ENCODE data around the gene GRK5.

The GRK5 gene

GRCh38 chr10:119198438-119198837 lies 8.9 kb upstream of the GRK5 start:
- no peak for DNase-seq (ENCODE audit: low read depth in 2 of 2)

GRCh38 chr10:119199231-119199992 lies 8.0 kb upstream of the GRK5 start:
- DNase-seq (ENCODE audit: low read depth in 2 of 2), result peak in 1 of 2 experiments; percentile 50

GRCh38 chr10:119201233-119201632 lies 6.1 kb upstream of the GRK5 start:
- no peak for DNase-seq (ENCODE audit: low read depth in 2 of 2)

GRCh38 chr10:119203006-119203405 lies 4.4 kb upstream of the GRK5 start:
- no peak for DNase-seq (ENCODE audit: low read depth in 2 of 2)

DNA sequence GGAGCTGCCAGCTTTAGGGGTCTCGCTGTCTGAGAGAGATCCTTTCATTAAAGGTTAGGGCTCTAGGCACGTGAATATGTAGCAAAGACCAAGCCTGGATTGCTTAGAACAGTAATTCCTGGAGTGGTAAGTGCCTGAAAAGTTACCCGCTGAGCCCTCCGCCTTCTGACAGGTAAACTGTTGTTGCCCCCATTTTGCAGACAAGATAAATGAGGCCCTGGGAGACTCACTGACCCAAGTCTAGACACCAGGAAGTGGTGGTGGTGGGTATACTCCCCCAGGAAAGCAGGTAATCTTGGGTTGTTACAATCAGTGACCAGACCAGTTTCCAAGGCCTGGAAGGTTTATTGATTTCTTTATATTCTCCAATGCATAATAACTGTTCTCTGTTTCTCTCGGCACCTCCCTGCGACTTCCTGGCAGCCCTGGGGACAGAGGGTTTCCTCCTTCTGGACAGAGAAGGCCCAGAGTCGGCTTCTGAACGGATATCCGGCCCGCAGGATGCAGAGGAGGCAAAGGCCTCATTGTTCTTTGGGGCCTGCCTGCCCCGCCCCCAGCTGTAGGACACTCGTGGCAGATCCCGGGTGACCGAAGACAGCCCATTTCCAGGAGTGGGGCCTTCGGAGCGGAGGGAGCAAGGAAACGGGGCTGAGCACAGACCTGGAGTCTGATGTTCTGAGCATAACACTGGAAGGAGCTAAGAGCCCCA lies 1.3 kb upstream of the GRK5 start:
- no peak for DNase-seq (ENCODE audit: low read depth in 2 of 2)

DNA sequence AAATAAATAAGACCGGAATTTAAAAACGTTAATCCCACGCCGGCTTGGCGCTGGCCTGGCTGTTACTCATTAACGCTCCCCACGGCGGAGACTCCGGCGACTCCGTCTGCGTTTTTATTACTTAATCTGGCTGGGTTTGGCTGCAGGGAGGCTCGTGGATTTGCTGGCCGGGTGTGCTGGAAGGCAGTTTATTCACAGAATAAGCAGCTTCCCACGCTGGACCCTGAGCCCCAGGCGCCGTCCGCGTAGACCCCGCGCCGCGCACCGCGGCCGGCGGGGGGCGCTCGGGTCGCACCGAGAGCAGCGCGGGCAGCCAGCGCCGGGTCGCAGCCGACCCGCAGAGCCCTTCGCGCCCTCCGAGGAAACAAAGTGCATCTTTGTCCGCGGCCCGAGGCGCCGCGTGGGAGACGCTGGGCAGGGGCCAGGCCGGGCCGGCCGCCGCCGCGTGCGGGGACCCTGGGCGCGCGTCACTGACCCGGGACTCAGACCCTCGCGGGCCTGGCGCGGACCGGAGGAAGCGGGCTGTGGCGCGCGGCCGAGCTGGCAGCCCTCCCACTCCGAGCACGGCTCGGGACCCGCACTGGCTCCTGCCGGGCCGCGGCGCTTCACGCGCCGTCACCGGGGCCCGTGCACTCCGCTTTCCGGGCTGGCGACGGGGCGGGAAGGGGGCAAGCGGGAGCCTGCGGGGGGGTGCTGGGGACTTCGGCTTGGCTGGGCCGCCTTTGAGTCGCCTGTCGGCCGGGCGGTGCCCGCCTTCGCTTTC lies 587 bp upstream of the GRK5 start:
- no peak for DNase-seq (ENCODE audit: low read depth in 2 of 2)

- no peak for DNase-seq (ENCODE audit: low read depth in 2 of 2)
Observed at GRCh38 chr10:119207713-119208552, 562 bp downstream of the GRK5 start.

DNA sequence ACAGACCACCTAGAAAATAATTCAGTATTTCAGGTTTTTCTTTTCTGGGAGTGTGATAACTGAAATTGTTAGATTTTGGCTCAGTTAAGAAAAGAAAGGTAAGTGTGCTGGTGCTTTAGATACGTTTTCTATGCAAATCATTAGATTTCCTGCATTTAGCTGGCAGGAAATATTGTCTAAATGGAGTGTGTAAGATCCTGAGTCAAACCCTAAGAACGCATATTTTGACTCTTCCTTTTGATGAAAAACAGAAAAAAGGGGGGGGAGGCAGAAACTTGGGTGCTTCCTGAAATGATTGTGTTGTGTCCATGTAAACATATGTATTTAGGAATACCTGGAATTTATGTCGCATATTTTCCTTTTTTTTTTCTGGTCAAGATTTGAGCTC lies 1.2 kb downstream of the GRK5 start:
- no peak for DNase-seq (ENCODE audit: low read depth in 2 of 2)

GRCh38 chr10:119209035-119209735 lies 1.8 kb downstream of the GRK5 start:
- no peak for DNase-seq (ENCODE audit: low read depth in 2 of 2)

- DNase-seq (ENCODE audit: low read depth in 2 of 2), result no peak
Observed at GRCh38 chr10:119209736-119210355, 2.5 kb downstream of the GRK5 start.

DNA sequence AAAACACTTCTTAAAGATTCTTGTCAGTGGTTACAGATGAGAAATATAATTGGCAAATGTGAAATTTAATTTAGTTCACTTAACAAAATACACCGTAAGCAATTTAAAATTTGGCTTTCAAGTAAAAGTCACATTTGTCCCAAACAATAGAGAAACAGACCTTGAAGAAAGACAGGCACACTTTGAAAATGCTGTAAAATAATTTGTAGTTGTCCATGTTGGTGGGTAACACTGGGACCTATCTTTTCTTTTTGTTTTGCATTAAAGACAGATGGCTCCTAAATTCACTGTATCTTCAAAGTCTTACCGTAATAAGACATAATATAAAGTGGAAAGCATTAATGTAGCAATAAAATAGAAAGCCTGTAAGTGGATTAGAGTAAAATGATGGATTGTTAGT lies 3.3 kb downstream of the GRK5 start:
- DNase-seq (ENCODE audit: low read depth in 2 of 2), result no peak

- peak in 1 of 2 experiments; percentile 57 for DNase-seq (ENCODE audit: low read depth in 2 of 2)
Observed at GRCh38 chr10:119211176-119211575, 3.8 kb downstream of the GRK5 start.

- no peak for DNase-seq (ENCODE audit: low read depth in 2 of 2)
Observed at GRCh38 chr10:119211625-119212441, 4.5 kb downstream of the GRK5 start.

- DNase-seq (ENCODE audit: low read depth in 2 of 2), result no peak
Observed at GRCh38 chr10:119215371-119215770, 8.0 kb downstream of the GRK5 start.

DNA sequence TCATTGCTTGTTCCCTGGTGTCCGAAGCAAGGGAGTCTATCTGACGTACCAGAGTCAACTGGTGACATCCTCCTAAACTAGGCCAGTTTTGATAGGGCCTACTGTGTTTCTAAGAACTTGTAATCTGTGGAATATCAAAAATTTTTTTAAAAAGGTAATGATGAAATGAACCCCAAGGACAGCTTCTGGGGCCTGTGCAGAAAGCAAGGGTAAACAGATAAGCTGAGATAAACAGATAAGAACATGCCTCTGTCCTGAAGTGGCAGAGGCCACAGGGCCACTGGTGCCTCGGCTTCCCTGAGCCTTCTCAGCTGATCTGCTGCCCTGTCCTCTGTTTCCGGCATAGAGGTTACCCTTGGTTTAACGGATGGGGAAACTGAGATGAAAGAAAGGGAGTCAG lies 8.8 kb downstream of the GRK5 start:
- no peak for DNase-seq (ENCODE audit: low read depth in 2 of 2)

DNA sequence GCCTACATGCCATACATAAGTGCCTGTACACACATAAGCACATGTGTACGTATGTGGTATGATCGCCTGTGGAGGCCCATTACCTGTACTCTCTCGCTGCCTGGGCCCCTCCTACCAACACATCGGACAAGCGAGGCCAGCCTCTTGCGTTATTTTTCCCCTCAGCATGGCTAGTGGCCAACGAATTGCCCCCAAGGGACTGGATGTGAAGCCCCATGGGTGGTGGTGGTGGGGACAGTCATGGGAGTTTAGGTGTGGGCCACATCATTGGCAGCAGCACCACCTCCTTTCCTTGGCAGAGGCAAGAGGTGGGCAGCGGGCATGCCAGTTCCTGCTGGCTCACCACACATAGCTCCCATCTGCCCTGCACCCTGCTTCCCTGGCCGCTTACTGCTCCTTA lies 10.0 kb downstream of the GRK5 start:
- no peak for DNase-seq (ENCODE audit: low read depth in 2 of 2)

DNA sequence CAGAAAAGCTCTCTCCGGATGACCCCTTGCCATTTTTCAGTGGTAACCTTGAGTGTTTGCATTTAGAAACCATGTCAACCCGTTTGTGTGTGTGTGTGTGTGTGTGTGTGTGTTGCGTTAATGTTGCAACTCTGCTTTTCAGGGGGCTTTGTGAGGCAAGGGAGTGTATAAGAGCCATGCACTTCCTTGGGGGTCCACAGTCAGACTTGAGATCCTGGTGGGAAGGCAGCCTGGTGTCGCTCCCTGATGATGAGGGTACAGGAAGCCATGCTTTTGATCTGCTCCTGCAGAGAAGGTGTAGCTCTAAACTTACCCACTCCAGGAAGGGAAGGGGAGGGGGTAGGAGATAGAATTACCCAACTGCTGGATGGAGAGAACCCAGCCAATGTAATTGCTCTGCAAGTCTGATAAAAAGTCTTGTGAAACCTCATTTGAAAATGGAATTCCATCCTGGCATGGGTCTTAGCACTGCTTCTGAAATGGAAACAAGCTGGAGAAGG lies 10.7 kb downstream of the GRK5 start:
- DNase-seq (ENCODE audit: low read depth in 2 of 2), result no peak

DNA sequence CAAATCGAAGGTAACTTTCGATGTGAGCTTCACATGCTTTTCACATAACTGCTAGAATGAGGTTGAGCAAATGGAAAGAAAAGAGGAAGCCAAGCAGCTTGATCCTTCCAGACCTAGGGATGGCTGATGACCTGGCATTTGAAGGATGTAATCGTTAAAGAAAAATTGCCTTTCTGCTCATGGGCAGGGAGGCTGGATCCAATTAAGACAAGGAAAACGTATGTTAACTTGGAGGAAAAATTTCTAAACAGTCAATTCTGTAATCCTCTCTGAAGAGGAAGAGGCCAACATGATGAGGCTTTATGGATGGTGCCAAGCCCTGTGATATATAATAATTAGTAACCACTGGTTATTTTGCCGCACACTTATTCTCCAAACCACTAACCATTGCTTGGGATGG lies 12.5 kb downstream of the GRK5 start:
- DNase-seq (ENCODE audit: low read depth in 2 of 2), result peak; percentile 69 to 72

GRCh38 chr10:119221201-119221600 lies 13.8 kb downstream of the GRK5 start:
- DNase-seq (ENCODE audit: low read depth in 2 of 2), result peak in 1 of 2 experiments; percentile 55

GRCh38 chr10:119221666-119222065 lies 14.3 kb downstream of the GRK5 start:
- DNase-seq (ENCODE audit: low read depth in 2 of 2), result no peak

Measured in fibroblast of skin of left biceps (primary cell).